GM21528 (cell line): Measurements from ENCODE around the gene ALK.
"Not testable (repeated sequence)": the region's sequence is repeated elsewhere in the genome, so short reads cannot be mapped to it uniquely, and the experiment has no call there.

Source experiments
- ATAC-seq: cut with Tn5 transposase; IDR thresholded peaks from one replicate; pipeline ENCODE4 v1.9.1; 2021; ENCODE audit warnings: mild to moderate bottlenecking, moderate library complexity; ENCODE audit not compliant: unreplicated experiment, low FRiP score

Gene ALK

GRCh38 chr2:29762239-29762638 lies 159.1 kb downstream of the ALK start:
- no peak for ATAC-seq

GRCh38 chr2:29761278-29761677 lies 160.1 kb downstream of the ALK start:
- no peak for ATAC-seq

GRCh38 chr2:29760008-29760407 lies 161.4 kb downstream of the ALK start:
- ATAC-seq = no peak

GRCh38 chr2:29759360-29759759 lies 162.0 kb downstream of the ALK start:
- ATAC-seq = no peak

- ATAC-seq = no peak
Measured at GRCh38 chr2:29755829-29756228, 165.6 kb downstream of the ALK start.

GRCh38 chr2:29755233-29755632 lies 166.2 kb downstream of the ALK start:
- ATAC-seq = no peak

GRCh38 chr2:29753671-29754444 lies 167.5 kb downstream of the ALK start:
- no peak for ATAC-seq

- no peak for ATAC-seq
Measured at GRCh38 chr2:29751390-29751789, 170.0 kb downstream of the ALK start.

GRCh38 chr2:29750463-29750862 lies 170.9 kb downstream of the ALK start:
- not testable (repeated sequence) for ATAC-seq

GRCh38 chr2:29749843-29750242 lies 171.5 kb downstream of the ALK start:
- no peak for ATAC-seq

- no peak for ATAC-seq
Measured at GRCh38 chr2:29749041-29749440, 172.3 kb downstream of the ALK start.

- no peak for ATAC-seq
Measured at GRCh38 chr2:29747786-29748470, 173.5 kb downstream of the ALK start.

- peak; percentile 72 for ATAC-seq
Measured at GRCh38 chr2:29744976-29745375, 176.4 kb downstream of the ALK start.

- no peak for ATAC-seq
Measured at GRCh38 chr2:29743516-29743915, 177.9 kb downstream of the ALK start.

GRCh38 chr2:29742656-29743055 lies 178.7 kb downstream of the ALK start:
- ATAC-seq = no peak

- ATAC-seq = no peak
Measured at GRCh38 chr2:29741132-29741531, 180.3 kb downstream of the ALK start.

- no peak for ATAC-seq
Measured at GRCh38 chr2:29733965-29734364, 187.4 kb downstream of the ALK start.

GRCh38 chr2:29733213-29733612 lies 188.2 kb downstream of the ALK start:
- ATAC-seq = no peak

- ATAC-seq = no peak
Measured at GRCh38 chr2:29731948-29732347, 189.4 kb downstream of the ALK start.

GRCh38 chr2:29729932-29730331 lies 191.5 kb downstream of the ALK start:
- no peak for ATAC-seq

GRCh38 chr2:29729401-29729800 lies 192.0 kb downstream of the ALK start:
- ATAC-seq = no peak

- ATAC-seq = no peak
Measured at GRCh38 chr2:29726976-29727375, 194.4 kb downstream of the ALK start.
